Measurements from ENCODE around the gene HS3ST6. TPM values are rescaled to one million over a fixed set of nuclear protein-coding genes. Genes with fewer than 3 reads are reported as not detected.

Gene HS3ST6
- total RNA-seq, 1 experiment from 2014 or later, result not detected

DNA sequence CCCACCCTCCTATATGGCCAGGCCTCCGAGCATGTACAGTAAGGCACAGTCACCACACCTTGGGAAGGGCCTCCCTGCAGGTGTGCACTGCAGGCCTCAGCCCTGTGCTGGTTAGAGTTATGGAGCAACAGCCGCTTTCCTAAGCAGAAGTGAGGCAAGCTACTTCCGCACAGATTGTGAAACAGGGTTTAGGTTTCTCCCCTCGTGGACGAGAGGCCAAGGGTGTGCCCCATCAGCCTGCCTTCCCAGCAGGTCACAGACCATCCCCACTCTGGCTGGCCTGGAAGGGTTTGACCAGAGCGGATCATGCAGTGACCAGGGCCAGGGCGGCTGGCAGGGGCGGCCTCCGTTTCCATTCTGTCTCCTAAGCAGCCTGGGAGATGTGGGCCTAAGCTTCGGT lies 20.1 kb upstream of the HS3ST6 start:
- H3K4me1 Mint-ChIP-seq (ENCODE audit: low read depth, unreplicated experiment), result no peaks in the 10 kb centered on the region
- no peaks in the 10 kb centered on the region; the same call in none of the 2 replicates for H3K36me3 ChIP-seq (ENCODE audit: control insufficient read depth, insufficient read depth, low read length)
- no peak overlapping the region for H3K27ac Mint-ChIP-seq (ENCODE audit: unreplicated experiment)
- BruUV-seq (replicated peaks), result no TSS peak
- H3K27me3 Mint-ChIP-seq (ENCODE audit: insufficient read depth, unreplicated experiment), result no peaks in the 10 kb centered on the region
- TF ChIP-seq, protein P1, sequence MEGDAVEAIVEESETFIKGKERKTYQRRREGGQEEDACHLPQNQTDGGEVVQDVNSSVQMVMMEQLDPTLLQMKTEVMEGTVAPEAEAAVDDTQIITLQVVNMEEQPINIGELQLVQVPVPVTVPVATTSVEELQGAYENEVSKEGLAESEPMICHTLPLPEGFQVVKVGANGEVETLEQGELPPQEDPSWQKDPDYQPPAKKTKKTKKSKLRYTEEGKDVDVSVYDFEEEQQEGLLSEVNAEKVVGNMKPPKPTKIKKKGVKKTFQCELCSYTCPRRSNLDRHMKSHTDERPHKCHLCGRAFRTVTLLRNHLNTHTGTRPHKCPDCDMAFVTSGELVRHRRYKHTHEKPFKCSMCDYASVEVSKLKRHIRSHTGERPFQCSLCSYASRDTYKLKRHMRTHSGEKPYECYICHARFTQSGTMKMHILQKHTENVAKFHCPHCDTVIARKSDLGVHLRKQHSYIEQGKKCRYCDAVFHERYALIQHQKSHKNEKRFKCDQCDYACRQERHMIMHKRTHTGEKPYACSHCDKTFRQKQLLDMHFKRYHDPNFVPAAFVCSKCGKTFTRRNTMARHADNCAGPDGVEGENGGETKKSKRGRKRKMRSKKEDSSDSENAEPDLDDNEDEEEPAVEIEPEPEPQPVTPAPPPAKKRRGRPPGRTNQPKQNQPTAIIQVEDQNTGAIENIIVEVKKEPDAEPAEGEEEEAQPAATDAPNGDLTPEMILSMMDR (IDR thresholded peaks at IDR 0.05; ENCODE audit: insufficient read depth in 1 of 2, low read depth in 1 of 2, low read length in 1 of 2, severe bottlenecking in 1 of 2, unreplicated experiment in 1 of 2), result no peak
- no peaks in the 10 kb centered on the region for H3K9me3 ChIP-seq
- peaks cover 31% of the 10 kb centered on the region for H3K36me3 Mint-ChIP-seq (ENCODE audit: insufficient read depth, unreplicated experiment)
- no peaks in the 10 kb centered on the region for H3K9me3 Mint-ChIP-seq (ENCODE audit: unreplicated experiment)
- no peak overlapping the region for H3K4me3 ChIP-seq (ENCODE audit: low read depth, low read length)
- POLR2A ChIA-PET, result no interaction called here
- CTCF ChIA-PET, result no interaction called here
- peaks cover 24% of the 10 kb centered on the region for H3K4me1 ChIP-seq
- no peak overlapping the region for H3K4me3 Mint-ChIP-seq (ENCODE audit: unreplicated experiment)
- intact Hi-C loops (cut with micrococcal nuclease; ENCODE audit: unreplicated experiment), result no loop called here
- H3K27me3 ChIP-seq (replicated peaks; ENCODE audit: control insufficient read depth, insufficient read depth, low read length), result no peaks in the 10 kb centered on the region
- DNase-seq, result no peak

DNA sequence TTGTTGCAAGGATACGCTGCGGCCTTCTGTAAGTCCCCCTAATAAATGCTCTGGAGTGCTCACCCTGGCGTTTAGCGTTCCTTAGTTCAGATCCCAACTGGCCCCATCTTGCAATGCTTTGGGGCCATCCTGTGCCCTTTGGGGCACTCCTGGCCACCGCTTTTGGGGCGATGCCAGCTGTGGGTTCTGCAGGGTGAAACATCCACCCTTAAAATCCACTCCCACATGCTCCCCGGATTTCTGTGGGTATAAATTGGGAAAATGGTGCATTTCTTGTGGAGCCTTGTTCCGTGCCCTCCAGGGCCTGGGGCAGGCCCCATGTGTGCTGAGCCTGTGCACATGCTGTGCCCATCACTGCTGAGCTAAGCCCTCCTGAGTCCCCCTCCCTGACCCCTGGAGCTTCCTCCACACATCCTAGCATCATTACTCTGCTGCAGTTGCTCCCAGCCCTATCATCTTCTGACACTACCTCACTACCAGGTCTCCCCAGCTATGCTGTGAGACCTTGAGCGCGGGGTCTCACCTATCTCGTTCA lies 18.8 kb upstream of the HS3ST6 start:
- Histone ChIP-seq H3K27me3 (replicated peaks; ENCODE audit: control insufficient read depth, insufficient read depth, low read length) (no peaks in the 10 kb centered on the region), H3K4me3 (ENCODE audit: low read depth, low read length) (no peak overlapping the region), H3K9me3 (no peaks in the 10 kb centered on the region), H3K36me3 (ENCODE audit: control insufficient read depth, insufficient read depth, low read length) (no peaks in the 10 kb centered on the region; the same call in none of the 2 replicates), H3K4me1 (peaks cover 20% of the 10 kb centered on the region)
- H3K4me3 Mint-ChIP-seq (ENCODE audit: unreplicated experiment), result no peak overlapping the region
- no TSS peak for BruUV-seq (replicated peaks)
- H3K36me3 Mint-ChIP-seq (ENCODE audit: insufficient read depth, unreplicated experiment), result peaks cover 21% of the 10 kb centered on the region
- H3K27me3 Mint-ChIP-seq (ENCODE audit: insufficient read depth, unreplicated experiment), result no peaks in the 10 kb centered on the region
- POLR2A ChIA-PET, result no interaction called here
- no peaks in the 10 kb centered on the region for H3K4me1 Mint-ChIP-seq (ENCODE audit: low read depth, unreplicated experiment)
- CTCF ChIA-PET, result interaction anchor here (0.6 kb wide), 1 partner anchor 18 kb away, joined by 3 read pairs; the partner anchor contains the start of gene RPL3L
- TF ChIP-seq, protein P1 (IDR thresholded peaks at IDR 0.05; ENCODE audit: insufficient read depth in 1 of 2, low read depth in 1 of 2, low read length in 1 of 2, severe bottlenecking in 1 of 2, unreplicated experiment in 1 of 2), result no peak
- no peak overlapping the region for H3K27ac Mint-ChIP-seq (ENCODE audit: unreplicated experiment)
- H3K9me3 Mint-ChIP-seq (ENCODE audit: unreplicated experiment), result no peaks in the 10 kb centered on the region
- intact Hi-C loops (cut with micrococcal nuclease; ENCODE audit: unreplicated experiment), result no loop called here
- no peak for DNase-seq

DNA sequence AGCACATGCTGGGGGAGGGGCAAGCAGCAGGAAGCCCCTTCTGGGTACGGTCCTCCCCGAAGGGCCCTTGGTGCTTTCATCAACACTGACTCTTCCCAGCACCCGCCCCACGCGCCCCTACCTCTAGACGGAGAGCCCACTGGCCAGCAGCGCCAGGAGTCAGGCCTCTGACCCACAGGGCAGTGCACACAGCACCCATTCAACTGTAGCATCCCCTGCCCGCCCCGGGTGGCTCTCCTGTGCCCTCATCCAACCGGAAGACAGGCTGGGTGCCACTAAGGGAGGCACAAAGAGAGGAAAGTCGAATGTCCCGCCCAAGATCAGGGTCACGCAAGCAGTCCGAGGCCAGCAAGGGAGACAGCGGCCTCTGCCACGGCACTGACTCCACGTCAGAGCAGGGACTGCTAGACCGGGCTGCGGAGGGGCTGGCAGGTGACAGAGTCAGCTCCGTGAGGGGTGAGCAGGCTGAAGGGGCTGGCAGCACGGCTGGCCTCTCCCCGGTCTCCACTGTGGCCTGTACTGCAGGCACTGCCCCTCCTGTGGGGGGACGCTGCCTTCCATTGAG lies 15.0 kb upstream of the HS3ST6 start:
- no TSS peak for BruUV-seq (replicated peaks)
- H3K4me1 ChIP-seq, result peaks cover 5% of the 10 kb centered on the region
- peaks cover 4% of the 10 kb centered on the region for H3K36me3 Mint-ChIP-seq (ENCODE audit: insufficient read depth, unreplicated experiment)
- no peaks in the 10 kb centered on the region for H3K27me3 ChIP-seq (replicated peaks; ENCODE audit: control insufficient read depth, insufficient read depth, low read length)
- CTCF ChIA-PET, result interaction anchor here (1.9 kb wide), 1 partner anchor 69 kb away, joined by 8 read pairs; no protein-coding TSS in a partner anchor
- no peaks in the 10 kb centered on the region for H3K27me3 Mint-ChIP-seq (ENCODE audit: insufficient read depth, unreplicated experiment)
- TF ChIP-seq, protein P1 (IDR thresholded peaks at IDR 0.05; ENCODE audit: insufficient read depth in 1 of 2, low read depth in 1 of 2, low read length in 1 of 2, severe bottlenecking in 1 of 2, unreplicated experiment in 1 of 2), result no peak
- H3K4me1 Mint-ChIP-seq (ENCODE audit: low read depth, unreplicated experiment), result no peaks in the 10 kb centered on the region
- H3K9me3 Mint-ChIP-seq (ENCODE audit: unreplicated experiment), result no peaks in the 10 kb centered on the region
- POLR2A ChIA-PET, result no interaction called here
- intact Hi-C loops (cut with micrococcal nuclease; ENCODE audit: unreplicated experiment), result no loop called here
- H3K4me3 Mint-ChIP-seq (ENCODE audit: unreplicated experiment), result no peak overlapping the region
- H3K4me3 ChIP-seq (ENCODE audit: low read depth, low read length), result no peak overlapping the region
- no peak overlapping the region for H3K27ac Mint-ChIP-seq (ENCODE audit: unreplicated experiment)
- H3K9me3 ChIP-seq, result no peaks in the 10 kb centered on the region
- no peaks in the 10 kb centered on the region; the same call in 1 of the 2 replicates for H3K36me3 ChIP-seq (ENCODE audit: control insufficient read depth, insufficient read depth, low read length)
- DNase-seq, result no peak

Data from Caco-2 (cell line).